Choroid plexus epithelial cell (primary cell): ENCODE data around the gene RHOC.

Experiments used
- DNase-seq: peaks from one replicate; pipeline ENCODE4 v3.0.0-alpha.2; 2010; ENCODE audit warnings: low read depth
- H3K4me3 ChIP-seq: 2 replicates; pipeline ENCODE4 v1.5.1; 2011; ENCODE audit warnings: low read depth, mild to moderate bottlenecking, control low read depth, low read length, moderate library complexity
- CTCF ChIP-seq: conservative IDR thresholded peaks from 2 replicates; pipeline ENCODE4 v1.5.1; 2011; ENCODE audit warnings: low read depth, mild to moderate bottlenecking, control low read depth, inconsistent platforms, low read length, moderate library complexity

The RHOC gene

GRCh38 chr1:112672009-112672408, 34.9 kb downstream of the RHOC start:
- DNase-seq = no peak
- no peak for TF ChIP-seq CTCF
- no peak overlapping the region for H3K4me3 ChIP-seq

- no peak for DNase-seq
- no peak overlapping the region for H3K4me3 ChIP-seq
- no peak for TF ChIP-seq CTCF
These were observed 40.0 kb downstream of the RHOC start for GRCh38 chr1:112666946-112667345.

- no peak overlapping the region for H3K4me3 ChIP-seq
- DNase-seq = no peak
- no peak for TF ChIP-seq CTCF
These were observed 41.1 kb downstream of the RHOC start for GRCh38 chr1:112665857-112666256.

GRCh38 chr1:112651205-112651604, 55.7 kb downstream of the RHOC start:
- no peak overlapping the region for H3K4me3 ChIP-seq
- TF ChIP-seq CTCF = no peak
- DNase-seq = no peak
